HG03280 (cell line): ENCODE measurements around the gene DNAJA1.
A peak's percentile ranks its signal among the peaks of the same experiment; 100 is the strongest.
"Not testable (repeated sequence)": the region's sequence is repeated elsewhere in the genome, so short reads cannot be mapped to it uniquely, and the experiment has no call there.

Source experiments
- ATAC-seq: cut with Tn5 transposase; IDR thresholded peaks from one replicate; pipeline ENCODE4 v1.9.1; 2021; ENCODE audit warnings: mild to moderate bottlenecking, moderate library complexity; ENCODE audit not compliant: unreplicated experiment

DNAJA1 gene

GRCh38 chr9:33080534-33080933, 55.5 kb downstream of the DNAJA1 start:
- ATAC-seq, result no peak

GRCh38 chr9:33081128-33081851, 56.2 kb downstream of the DNAJA1 start:
- ATAC-seq, result peak; percentile 36

GRCh38 chr9:33082128-33082527, 57.1 kb downstream of the DNAJA1 start:
- no peak for ATAC-seq

- ATAC-seq, result no peak
Measured at GRCh38 chr9:33082538-33083326, 57.7 kb downstream of the DNAJA1 start.

GRCh38 chr9:33085672-33086071, 60.6 kb downstream of the DNAJA1 start:
- ATAC-seq, result not testable (repeated sequence)
